Measurements from ENCODE around the gene TSR3. TPM values are rescaled to one million over a fixed set of nuclear protein-coding genes. Genes with fewer than 3 reads are reported as not detected.

Gene TSR3
- polyA plus RNA-seq, 3 donors = 23.2 to 73.1 (median 48.2) TPM

- no peak overlapping the region for H2AFZ ChIP-seq (ENCODE audit: insufficient read depth, low read depth, low read length, poor library complexity, severe bottlenecking)
- DNase-seq = peak in 1 of 3 donors; percentile 10
- no peak overlapping the region for H3K27ac ChIP-seq (ENCODE audit: low read depth in 1 of 2, low read length in 2 of 2)
- no peak overlapping the region for H3K9ac ChIP-seq (ENCODE audit: insufficient read depth, low read length, poor library complexity, severe bottlenecking)
- H3K4me2 ChIP-seq (replicated peaks; ENCODE audit: extremely low read depth, low read length, poor library complexity, severe bottlenecking) = peak overlapping the region; percentile 91
- TF ChIP-seq, protein P1, sequence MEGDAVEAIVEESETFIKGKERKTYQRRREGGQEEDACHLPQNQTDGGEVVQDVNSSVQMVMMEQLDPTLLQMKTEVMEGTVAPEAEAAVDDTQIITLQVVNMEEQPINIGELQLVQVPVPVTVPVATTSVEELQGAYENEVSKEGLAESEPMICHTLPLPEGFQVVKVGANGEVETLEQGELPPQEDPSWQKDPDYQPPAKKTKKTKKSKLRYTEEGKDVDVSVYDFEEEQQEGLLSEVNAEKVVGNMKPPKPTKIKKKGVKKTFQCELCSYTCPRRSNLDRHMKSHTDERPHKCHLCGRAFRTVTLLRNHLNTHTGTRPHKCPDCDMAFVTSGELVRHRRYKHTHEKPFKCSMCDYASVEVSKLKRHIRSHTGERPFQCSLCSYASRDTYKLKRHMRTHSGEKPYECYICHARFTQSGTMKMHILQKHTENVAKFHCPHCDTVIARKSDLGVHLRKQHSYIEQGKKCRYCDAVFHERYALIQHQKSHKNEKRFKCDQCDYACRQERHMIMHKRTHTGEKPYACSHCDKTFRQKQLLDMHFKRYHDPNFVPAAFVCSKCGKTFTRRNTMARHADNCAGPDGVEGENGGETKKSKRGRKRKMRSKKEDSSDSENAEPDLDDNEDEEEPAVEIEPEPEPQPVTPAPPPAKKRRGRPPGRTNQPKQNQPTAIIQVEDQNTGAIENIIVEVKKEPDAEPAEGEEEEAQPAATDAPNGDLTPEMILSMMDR (IDR thresholded peaks at IDR 0.05) = no peak
- H3K36me3 ChIP-seq (replicated peaks in 1 of 2; ENCODE audit: control insufficient read depth in 1 of 2, insufficient read depth in 2 of 2, low read length in 2 of 2) = peaks cover 31 to 43% of the 10 kb centered on the region in 2 donors
- Mint-ChIP-seq H3K9me3 (no peaks in the 10 kb centered on the region), H3K27me3 (ENCODE audit: low read depth in 3 of 3) (peaks cover 1 to 3% (median 2%) of the 10 kb centered on the region in 3 donors), H3K4me1 (peaks cover 17% of the 10 kb centered on the region), H3K27ac (peak overlapping the region in 3 of 7 donors; percentile 47 to 85 (median 65)), H3K4me3 (peak overlapping the region in 1 of 2 donors; percentile 76), H3K36me3 (peaks cover 40 to 70% of the 10 kb centered on the region in 2 donors)
- intact Hi-C loops (cut with micrococcal nuclease) = no loop called here
- H3K4me3 ChIP-seq (replicated peaks in 1 of 3; ENCODE audit: low read depth in 2 of 3, low read length in 3 of 3) = peak overlapping the region in 1 of 3 experiments; percentile 75
- H3K27me3 ChIP-seq (ENCODE audit: control insufficient read depth in 2 of 2, insufficient read depth in 2 of 2, low read length in 2 of 2) = no peaks in the 10 kb centered on the region
- peaks cover 12% of the 10 kb centered on the region for H3K79me2 ChIP-seq (ENCODE audit: insufficient read depth, low read length)
- H4K20me1 ChIP-seq (ENCODE audit: insufficient read depth, low read length) = peaks cover 83% of the 10 kb centered on the region
- WGBS (ENCODE audit: insufficient coverage) = 96% methylated on average over 20 of the region's 25 CpGs
- no peaks in the 10 kb centered on the region for H3K9me3 ChIP-seq (replicated peaks in 1 of 2; ENCODE audit: control insufficient read depth in 1 of 2, insufficient read depth in 1 of 2, low read length in 2 of 2)
- peaks cover 12 to 22% of the 10 kb centered on the region in 2 donors for H3K4me1 ChIP-seq (ENCODE audit: control insufficient read depth in 1 of 2, insufficient read depth in 2 of 2, low read length in 2 of 2)
These were observed 26.6 kb upstream of the TSR3 start for GRCh38 chr16:1378087-1378803.

DNA sequence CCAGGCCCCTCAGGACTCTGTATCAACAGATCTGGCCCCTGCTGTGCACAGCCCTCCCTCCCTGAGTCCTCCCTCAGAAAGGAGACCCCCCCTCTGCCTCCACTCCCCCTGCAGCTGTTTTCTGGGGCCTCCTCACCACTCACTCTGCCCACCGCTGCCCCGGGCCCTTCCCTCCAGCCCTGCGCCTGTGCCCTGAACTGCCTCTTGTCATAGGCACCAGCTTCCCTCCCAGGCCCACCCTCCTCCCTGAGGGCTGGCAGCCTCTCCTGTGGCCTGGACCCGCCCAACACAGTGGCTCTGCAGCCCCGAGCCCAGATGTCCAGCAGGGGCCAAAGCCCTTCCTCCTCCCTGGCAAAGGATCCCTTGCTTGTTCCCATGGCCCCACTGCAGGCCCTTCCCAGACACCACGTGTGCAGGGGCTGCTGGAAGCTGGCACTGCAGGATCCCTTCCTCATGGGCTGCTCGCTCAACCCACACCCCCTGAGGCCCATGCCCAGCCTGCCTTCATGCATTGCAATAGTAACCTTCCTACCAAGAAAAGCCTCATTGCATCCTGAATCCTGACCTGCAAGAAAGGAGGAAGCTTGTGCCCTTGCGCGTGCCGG, 25.8 kb upstream of the TSR3 start:
- Histone ChIP-seq H3K4me1 (ENCODE audit: control insufficient read depth in 1 of 2, insufficient read depth in 2 of 2, low read length in 2 of 2) (peaks cover 12 to 22% of the 10 kb centered on the region in 2 donors), H3K27ac (ENCODE audit: low read depth in 1 of 2, low read length in 2 of 2) (no peak overlapping the region), H3K9ac (ENCODE audit: insufficient read depth, low read length, poor library complexity, severe bottlenecking) (no peak overlapping the region), H3K36me3 (replicated peaks in 1 of 2; ENCODE audit: control insufficient read depth in 1 of 2, insufficient read depth in 2 of 2, low read length in 2 of 2) (peaks cover 31 to 40% of the 10 kb centered on the region in 2 donors), H3K27me3 (ENCODE audit: control insufficient read depth in 2 of 2, insufficient read depth in 2 of 2, low read length in 2 of 2) (no peaks in the 10 kb centered on the region), H3K4me3 (replicated peaks in 1 of 3; ENCODE audit: low read depth in 2 of 3, low read length in 3 of 3) (no peak overlapping the region), H3K9me3 (replicated peaks in 1 of 2; ENCODE audit: control insufficient read depth in 1 of 2, insufficient read depth in 1 of 2, low read length in 2 of 2) (no peaks in the 10 kb centered on the region), H3K4me2 (replicated peaks; ENCODE audit: extremely low read depth, low read length, poor library complexity, severe bottlenecking) (no peak overlapping the region), H3K79me2 (ENCODE audit: insufficient read depth, low read length) (peaks cover 12% of the 10 kb centered on the region), H4K20me1 (ENCODE audit: insufficient read depth, low read length) (peaks cover 82% of the 10 kb centered on the region), H2AFZ (ENCODE audit: insufficient read depth, low read depth, low read length, poor library complexity, severe bottlenecking) (no peak overlapping the region)
- Mint-ChIP-seq H3K9me3 (no peaks in the 10 kb centered on the region), H3K27me3 (ENCODE audit: low read depth in 3 of 3) (peaks cover 1 to 3% (median 2%) of the 10 kb centered on the region in 3 donors), H3K4me1 (peaks cover 17% of the 10 kb centered on the region), H3K36me3 (peaks cover 37 to 63% of the 10 kb centered on the region in 2 donors), H3K27ac (no peak overlapping the region), H3K4me3 (no peak overlapping the region)
- no peak for DNase-seq
- TF ChIP-seq, protein P1 (IDR thresholded peaks at IDR 0.05) = no peak
- 90% methylated on average over 9 of the region's 10 CpGs for WGBS (ENCODE audit: insufficient coverage)
- intact Hi-C loops (cut with micrococcal nuclease) = no loop called here

All from CD14-positive monocyte (primary cell).